HUES6 (cell line): ENCODE measurements around the gene HNRNPAB.
"Not testable (repeated sequence)": the region's sequence is repeated elsewhere in the genome, so short reads cannot be mapped to it uniquely, and the experiment has no call there.

Source experiments
- H3K27ac ChIP-seq: 2 replicates; pipeline ENCODE4 v1.7.0; 2013; ENCODE audit warnings: low read depth, mild to moderate bottlenecking, low read length, inconsistent platforms
- H3K27me3 ChIP-seq: 2 replicates; pipeline ENCODE4 v1.6.1; 2013; ENCODE audit warnings: low read length; ENCODE audit not compliant: control insufficient read depth, insufficient read depth
- H3K36me3 ChIP-seq: 2 replicates; pipeline ENCODE4 v1.6.1; 2013; ENCODE audit warnings: low read length; ENCODE audit not compliant: control insufficient read depth, insufficient read depth
- H3K4me1 ChIP-seq: 2 replicates; pipeline ENCODE4 v1.6.1; 2013; ENCODE audit warnings: low read length; ENCODE audit not compliant: control insufficient read depth, insufficient read depth
- H3K4me3 ChIP-seq: 2 replicates; pipeline ENCODE4 v1.5.1; 2013; ENCODE audit warnings: low read depth, low read length
- H3K9ac ChIP-seq: one replicate; pipeline ENCODE4 v1.6.1; 2013; ENCODE audit warnings: mild to moderate bottlenecking, low read length
- H3K9me3 ChIP-seq: 2 replicates; pipeline ENCODE4 v1.6.1; 2013; ENCODE audit warnings: low read depth, low read length; ENCODE audit not compliant: control insufficient read depth, insufficient read depth

The HNRNPAB gene

GRCh38 chr5:178223196-178223773, 19.0 kb downstream of the HNRNPAB start:
- H3K4me3 ChIP-seq, result no peak overlapping the region
- H3K9ac ChIP-seq, result no peak overlapping the region
- no peaks in the 10 kb centered on the region for H3K27me3 ChIP-seq
- peaks cover 14% of the 10 kb centered on the region for H3K4me1 ChIP-seq
- no peak overlapping the region for H3K27ac ChIP-seq
- peaks cover 69% of the 10 kb centered on the region for H3K36me3 ChIP-seq
- H3K9me3 ChIP-seq, result no peaks in the 10 kb centered on the region

GRCh38 chr5:178223828-178224335, 19.5 kb downstream of the HNRNPAB start:
- Histone ChIP-seq H3K9ac (peak overlapping the region; percentile 19), H3K4me3 (no peak overlapping the region), H3K9me3 (no peaks in the 10 kb centered on the region), H3K36me3 (peaks cover 69% of the 10 kb centered on the region), H3K27me3 (no peaks in the 10 kb centered on the region), H3K4me1 (peaks cover 14% of the 10 kb centered on the region), H3K27ac (no peak overlapping the region)

GRCh38 chr5:178224403-178224802, 20.1 kb downstream of the HNRNPAB start:
- Histone ChIP-seq H3K27ac (no peak overlapping the region), H3K27me3 (no peaks in the 10 kb centered on the region), H3K36me3 (peaks cover 68% of the 10 kb centered on the region), H3K4me1 (peaks cover 14% of the 10 kb centered on the region), H3K9ac (no peak overlapping the region), H3K9me3 (no peaks in the 10 kb centered on the region), H3K4me3 (no peak overlapping the region)

GRCh38 chr5:178225174-178225573, 20.8 kb downstream of the HNRNPAB start:
- Histone ChIP-seq H3K9me3 (no peaks in the 10 kb centered on the region), H3K27me3 (no peaks in the 10 kb centered on the region), H3K27ac (no peak overlapping the region), H3K36me3 (peaks cover 73% of the 10 kb centered on the region), H3K4me3 (no peak overlapping the region), H3K9ac (no peak overlapping the region), H3K4me1 (peaks cover 14% of the 10 kb centered on the region)

- Histone ChIP-seq H3K9me3 (no peaks in the 10 kb centered on the region), H3K27me3 (no peaks in the 10 kb centered on the region), H3K27ac (no peak overlapping the region), H3K9ac (no peak overlapping the region), H3K4me1 (peaks cover 26% of the 10 kb centered on the region), H3K4me3 (no peak overlapping the region), H3K36me3 (peaks cover 65% of the 10 kb centered on the region)
Observed at GRCh38 chr5:178227138-178227659, 22.9 kb downstream of the HNRNPAB start.

GRCh38 chr5:178227929-178228328, 23.6 kb downstream of the HNRNPAB start:
- H3K4me1 ChIP-seq, result peaks cover 27% of the 10 kb centered on the region
- H3K9ac ChIP-seq, result no peak overlapping the region
- peaks cover 61% of the 10 kb centered on the region for H3K36me3 ChIP-seq
- no peak overlapping the region for H3K27ac ChIP-seq
- H3K9me3 ChIP-seq, result no peaks in the 10 kb centered on the region
- no peak overlapping the region for H3K4me3 ChIP-seq
- no peaks in the 10 kb centered on the region for H3K27me3 ChIP-seq

- Histone ChIP-seq H3K36me3 (peaks cover 56% of the 10 kb centered on the region), H3K27ac (no peak overlapping the region), H3K9me3 (no peaks in the 10 kb centered on the region), H3K9ac (no peak overlapping the region), H3K4me1 (peaks cover 26% of the 10 kb centered on the region), H3K27me3 (no peaks in the 10 kb centered on the region), H3K4me3 (no peak overlapping the region)
Observed at GRCh38 chr5:178228609-178229008, 24.3 kb downstream of the HNRNPAB start.

GRCh38 chr5:178229111-178229510, 24.8 kb downstream of the HNRNPAB start:
- not testable (repeated sequence) for H3K27me3 ChIP-seq, H3K4me3 ChIP-seq, H3K9me3 ChIP-seq, H3K27ac ChIP-seq, H3K9ac ChIP-seq
- H3K4me1 ChIP-seq, result peaks cover 21% of the 10 kb centered on the region
- H3K36me3 ChIP-seq, result peaks cover 51% of the 10 kb centered on the region

- Histone ChIP-seq H3K4me1 (peaks cover 20% of the 10 kb centered on the region), H3K27ac (no peak overlapping the region), H3K36me3 (peaks cover 45% of the 10 kb centered on the region)
Observed at GRCh38 chr5:178229861-178230260, 25.5 kb downstream of the HNRNPAB start.

GRCh38 chr5:178230879-178231538, 26.7 kb downstream of the HNRNPAB start:
- Histone ChIP-seq H3K9ac (peak overlapping the region; percentile 87), H3K36me3 (peaks cover 45% of the 10 kb centered on the region), H3K4me1 (peaks cover 21% of the 10 kb centered on the region)

More at GRCh38 chr5:178229861-178230260, 25.5 kb downstream of the HNRNPAB start:
- no peak overlapping the region for H3K9ac ChIP-seq
- H3K27me3 ChIP-seq, result no peaks in the 10 kb centered on the region
- H3K4me3 ChIP-seq, result no peak overlapping the region
- no peaks in the 10 kb centered on the region for H3K9me3 ChIP-seq

GRCh38 chr5:178231539-178232123, 27.3 kb downstream of the HNRNPAB start:
- Histone ChIP-seq H3K9me3 (no peaks in the 10 kb centered on the region), H3K27ac (peak overlapping the region; percentile 72; the same call in 1 of the 2 replicates), H3K4me3 (peak overlapping the region; percentile 74), H3K4me1 (peaks cover 21% of the 10 kb centered on the region), H3K27me3 (no peaks in the 10 kb centered on the region), H3K9ac (peak overlapping the region; percentile 87), H3K36me3 (peaks cover 41% of the 10 kb centered on the region)

More at GRCh38 chr5:178230879-178231538, 26.7 kb downstream of the HNRNPAB start:
- Histone ChIP-seq H3K27ac (no peak overlapping the region), H3K27me3 (no peaks in the 10 kb centered on the region), H3K4me3 (peak overlapping the region; percentile 74), H3K9me3 (no peaks in the 10 kb centered on the region)
